Non-pigmented ciliary epithelial cell (primary cell): Measurements from ENCODE around the gene MZB1.
"Not testable (repeated sequence)": the region's sequence is repeated elsewhere in the genome, so short reads cannot be mapped to it uniquely, and the experiment has no call there.

ENCODE experiments used
- DNase-seq: peaks from one replicate; pipeline ENCODE4 v3.0.0-alpha.2; 2010; ENCODE audit warnings: low read depth

The MZB1 gene

GRCh38 chr5:139374909-139375308, 14.8 kb downstream of the MZB1 start:
- DNase-seq: no peak

- no peak for DNase-seq
Measured at GRCh38 chr5:139371482-139372435, 18.0 kb downstream of the MZB1 start.

- DNase-seq: peak; percentile 50
Measured at GRCh38 chr5:139369181-139369580, 20.5 kb downstream of the MZB1 start.

- no peak for DNase-seq
Measured at GRCh38 chr5:139368613-139369012, 21.1 kb downstream of the MZB1 start.

GRCh38 chr5:139364466-139364865, 25.2 kb downstream of the MZB1 start:
- DNase-seq: no peak

GRCh38 chr5:139363937-139364336, 25.8 kb downstream of the MZB1 start:
- no peak for DNase-seq

GRCh38 chr5:139361835-139362429, 27.8 kb downstream of the MZB1 start:
- DNase-seq: no peak

GRCh38 chr5:139360384-139360783, 29.3 kb downstream of the MZB1 start:
- no peak for DNase-seq

GRCh38 chr5:139358064-139358463, 31.6 kb downstream of the MZB1 start:
- no peak for DNase-seq

GRCh38 chr5:139355900-139356299, 33.8 kb downstream of the MZB1 start:
- not testable (repeated sequence) for DNase-seq

- DNase-seq: no peak
Measured at GRCh38 chr5:139354186-139354585, 35.5 kb downstream of the MZB1 start.

- not testable (repeated sequence) for DNase-seq
Measured at GRCh38 chr5:139347863-139348262, 41.9 kb downstream of the MZB1 start.

- DNase-seq: not testable (repeated sequence)
Measured at GRCh38 chr5:139345442-139345841, 44.3 kb downstream of the MZB1 start.

- DNase-seq: no peak
Measured at GRCh38 chr5:139344177-139344576, 45.5 kb downstream of the MZB1 start.

GRCh38 chr5:139343476-139343875, 46.2 kb downstream of the MZB1 start:
- no peak for DNase-seq

- no peak for DNase-seq
Measured at GRCh38 chr5:139342423-139342723, 47.3 kb downstream of the MZB1 start.

- DNase-seq: peak; percentile 85
Measured at GRCh38 chr5:139341689-139342422, 47.9 kb downstream of the MZB1 start, which contains the start of gene PAIP2. TSS of gene PAIP2 (plus strand) at chr5:139341854. CDS start at chr5:139363785, 21,931 bp downstream.

- DNase-seq: no peak
Measured at GRCh38 chr5:139341187-139341688, 48.5 kb downstream of the MZB1 start.

GRCh38 chr5:139340051-139340450, 49.7 kb downstream of the MZB1 start:
- DNase-seq: no peak
